Caki2 (cell line): ENCODE results near the gene KCNIP1. TPM values are rescaled to one million over a fixed set of nuclear protein-coding genes. Genes with fewer than 3 reads are reported as not detected.
"Not testable (repeated sequence)": the region's sequence is repeated elsewhere in the genome, so short reads cannot be mapped to it uniquely, and the experiment has no call there.

Experiments
- DNase-seq: peaks from one replicate; pipeline ENCODE4 v3.0.0-alpha.2; 2015; ENCODE audit warnings: low read depth
- in situ Hi-C: cut with HindIII; loops from 2 replicates; pipeline ENCODE4 v1.10.0; 2016; ENCODE audit warnings: low sequenced_read_pairs, low pct_unique_long_range_greater_than_20kb, mixed read lengths
- total RNA-seq: library from RNA; depleted of rRNA; stranded (reverse); fragments of >200 nt; shearing (Covaris generic); gene quantifications from 2 replicates; pipeline ENCODE4 v1.2.3, GENCODE V29; 2014; ENCODE audit warnings: low replicate concordance

The KCNIP1 gene
- total RNA-seq, 1 experiment from 2014 or later: not detected

- DNase-seq: peak; percentile 77
- in situ Hi-C loops: no loop called here
Observed at GRCh38 chr5:170745481-170746071, 241.8 kb downstream of the KCNIP1 start.

- in situ Hi-C loops: no loop called here
- DNase-seq: no peak
Observed at GRCh38 chr5:170746075-170746960, 242.5 kb downstream of the KCNIP1 start.

GRCh38 chr5:170746961-170747340 is 243.1 kb downstream of the KCNIP1 start:
- in situ Hi-C loops: no loop called here
- DNase-seq: no peak

- no peak for DNase-seq
- in situ Hi-C loops: no loop called here
Observed at GRCh38 chr5:170747357-170747756, 243.5 kb downstream of the KCNIP1 start.

GRCh38 chr5:170747851-170748250 is 244.0 kb downstream of the KCNIP1 start:
- in situ Hi-C loops: no loop called here
- DNase-seq: peak; percentile 34

GRCh38 chr5:170748951-170749471 is 245.2 kb downstream of the KCNIP1 start:
- in situ Hi-C loops: no loop called here
- no peak for DNase-seq

GRCh38 chr5:170749911-170750431 is 246.2 kb downstream of the KCNIP1 start:
- in situ Hi-C loops: no loop called here

GRCh38 chr5:170750791-170751190 is 247.0 kb downstream of the KCNIP1 start:
- no peak for DNase-seq
- in situ Hi-C loops: no loop called here

More at GRCh38 chr5:170749911-170750431, 246.2 kb downstream of the KCNIP1 start:
- DNase-seq: peak; percentile 56

GRCh38 chr5:170751631-170752030 is 247.8 kb downstream of the KCNIP1 start:
- no peak for DNase-seq
- in situ Hi-C loops: no loop called here

GRCh38 chr5:170752257-170753215 is 248.7 kb downstream of the KCNIP1 start:
- in situ Hi-C loops: no loop called here
- DNase-seq: peak; percentile 42

GRCh38 chr5:170753311-170753710 is 249.5 kb downstream of the KCNIP1 start:
- DNase-seq: no peak
- in situ Hi-C loops: no loop called here

GRCh38 chr5:170754508-170754907 is 250.7 kb downstream of the KCNIP1 start:
- DNase-seq, in situ Hi-C loops: not testable (repeated sequence)

GRCh38 chr5:170755679-170756456 is 252.0 kb downstream of the KCNIP1 start:
- in situ Hi-C loops: no loop called here
- DNase-seq: no peak

- DNase-seq: no peak
Observed at GRCh38 chr5:170756691-170757090, 252.9 kb downstream of the KCNIP1 start.

GRCh38 chr5:170757182-170757601 is 253.4 kb downstream of the KCNIP1 start:
- DNase-seq: peak; percentile 96
- in situ Hi-C loops: no loop called here

More at GRCh38 chr5:170756691-170757090, 252.9 kb downstream of the KCNIP1 start:
- in situ Hi-C loops: no loop called here

GRCh38 chr5:170757669-170758068 is 253.8 kb downstream of the KCNIP1 start:
- no peak for DNase-seq
- in situ Hi-C loops: no loop called here

GRCh38 chr5:170758481-170758880 is 254.7 kb downstream of the KCNIP1 start:
- in situ Hi-C loops: no loop called here
- no peak for DNase-seq
